Globus pallidus (tissue), 1 donor: ENCODE data around the gene PABPC1L.
A peak's percentile ranks its signal among the peaks of the same experiment; 100 is the strongest.

Experiments
- DNase-seq: peaks from one replicate; pipeline ENCODE4 v3.0.0-alpha.2; 2015; ENCODE audit warnings: low spot score

PABPC1L gene

DNA sequence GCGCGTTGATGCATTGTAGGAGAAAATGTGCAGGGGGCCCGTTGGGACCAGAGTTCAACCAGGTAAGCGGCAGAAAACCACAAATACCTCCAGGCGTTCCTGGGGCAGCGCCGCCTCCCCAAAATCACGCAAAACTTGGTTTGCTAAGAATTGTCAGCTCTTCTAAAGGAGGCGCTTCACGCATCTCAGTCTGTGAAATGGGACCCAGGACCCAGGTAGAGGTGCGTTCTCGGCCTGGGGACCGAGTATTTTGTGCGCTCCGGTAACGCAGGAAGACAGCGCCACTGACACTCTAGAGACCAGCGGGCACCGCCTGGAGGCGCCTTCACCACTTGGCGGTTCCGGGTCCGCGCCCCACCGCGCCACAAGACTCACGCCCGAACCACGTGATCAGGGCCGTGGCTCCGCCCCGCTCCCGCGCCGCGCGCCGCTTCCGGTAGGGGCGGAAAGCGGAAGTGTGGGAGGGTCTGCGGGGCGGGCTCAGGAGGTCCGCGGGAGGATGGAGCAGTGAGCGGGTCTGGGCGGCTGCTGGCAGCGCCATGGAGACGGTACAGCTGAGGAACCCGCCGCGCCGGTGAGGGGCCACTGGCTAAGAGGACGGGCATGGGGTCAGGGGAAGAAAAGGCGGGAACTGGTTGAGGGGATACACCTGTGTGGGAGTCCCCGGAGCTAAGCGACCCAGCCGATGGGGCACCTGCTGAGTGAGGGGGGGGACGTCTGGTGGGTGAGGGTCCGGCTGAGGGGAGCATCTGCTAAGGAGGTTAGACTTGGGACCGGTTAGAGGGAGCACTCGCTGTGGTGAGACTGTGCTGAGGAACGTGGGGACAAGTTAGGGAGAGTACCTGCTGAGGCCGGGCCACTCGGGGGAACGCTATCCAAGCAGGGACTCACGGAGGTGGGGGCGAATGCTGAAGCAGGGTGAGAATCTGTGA is 56.4 kb downstream of the PABPC1L start, which contains the start of gene STK4:
Gene STK4, plus strand, starts transcription at position 483 of the 932 bp plus-strand sequence. Its CDS starts 57 bp downstream, at position 540.
- DNase-seq, result peak; percentile 90

DNA sequence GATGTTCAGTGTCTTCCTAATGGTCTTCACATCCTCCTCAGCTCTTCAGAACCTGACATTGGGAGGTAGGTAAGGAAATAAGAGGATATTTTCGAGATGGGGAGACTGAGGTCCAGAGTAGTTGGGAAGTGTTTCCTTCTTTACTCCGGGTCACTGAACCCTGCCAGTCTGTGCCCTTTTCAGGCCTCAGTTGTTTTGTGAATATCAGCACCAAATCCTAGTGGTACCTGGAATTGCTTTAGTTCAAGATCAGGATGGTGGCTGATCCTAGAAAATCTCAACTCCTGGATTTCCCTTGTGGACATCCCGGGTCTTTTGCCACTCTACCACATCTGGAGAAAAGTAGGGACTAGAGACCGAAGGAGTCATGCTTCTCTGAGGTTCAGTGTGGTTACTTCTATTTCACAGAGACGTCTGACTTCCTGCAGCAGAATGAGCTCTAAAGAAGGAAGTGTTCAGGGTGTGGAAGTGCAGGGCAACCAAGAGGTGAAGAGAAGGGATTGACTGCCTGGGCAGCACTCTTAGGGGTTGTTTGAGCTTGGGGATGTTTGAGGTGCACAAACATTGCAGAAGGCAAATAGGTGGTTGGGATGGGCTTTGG is 57.4 kb downstream of the PABPC1L start:
- no peak for DNase-seq

DNA sequence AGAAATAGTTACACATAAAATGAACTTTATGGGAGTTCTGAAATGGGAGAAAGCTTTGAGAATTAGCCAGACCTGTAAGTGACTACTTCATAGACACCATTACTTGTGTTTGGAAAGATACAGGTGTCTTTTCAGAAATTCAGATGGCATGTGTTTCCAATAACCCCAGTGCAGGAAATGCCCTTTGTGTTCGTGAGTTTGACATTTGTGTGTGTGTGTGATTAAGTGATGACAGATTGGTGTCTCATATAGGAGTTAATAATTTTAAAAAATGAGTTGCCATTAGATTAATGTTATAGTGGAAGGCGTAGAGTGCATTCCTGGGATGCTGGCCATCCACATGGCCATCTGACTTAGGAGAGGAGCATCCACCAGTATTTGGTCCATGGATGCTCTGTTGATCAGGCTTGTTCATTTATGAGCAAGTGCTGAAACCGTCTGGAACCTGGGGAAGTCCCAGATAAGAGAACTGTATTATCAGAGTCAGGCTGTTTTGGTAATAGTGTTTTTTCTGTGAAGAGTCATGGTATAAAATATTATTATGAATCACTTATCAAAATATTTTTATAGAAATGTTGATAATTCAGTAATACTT is 59.5 kb downstream of the PABPC1L start:
- no peak for DNase-seq

DNA sequence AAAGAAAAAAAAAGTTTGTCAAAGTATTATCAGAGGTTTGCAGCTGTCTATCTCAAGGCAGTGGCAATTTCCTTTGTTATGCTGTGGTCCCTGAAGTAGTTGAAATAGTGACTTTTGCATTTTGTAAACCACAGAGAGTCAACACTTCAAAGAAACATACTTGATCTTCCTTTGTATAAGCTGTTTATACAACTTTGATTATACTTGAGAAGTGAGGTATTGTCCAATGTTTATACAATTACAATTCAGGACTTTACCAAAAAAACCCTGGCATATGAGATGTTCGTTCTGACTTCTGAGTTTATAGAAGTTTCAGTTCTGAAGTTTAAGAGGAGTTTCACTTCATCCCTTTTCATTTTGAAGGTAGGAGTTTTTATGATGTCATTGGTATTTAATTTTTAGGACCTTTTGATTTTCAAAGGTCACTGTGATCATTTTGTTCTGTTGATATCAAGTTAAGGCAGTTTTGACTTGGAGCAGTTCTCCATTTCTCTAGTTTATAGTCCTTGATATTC is 60.4 kb downstream of the PABPC1L start:
- no peak for DNase-seq

DNA sequence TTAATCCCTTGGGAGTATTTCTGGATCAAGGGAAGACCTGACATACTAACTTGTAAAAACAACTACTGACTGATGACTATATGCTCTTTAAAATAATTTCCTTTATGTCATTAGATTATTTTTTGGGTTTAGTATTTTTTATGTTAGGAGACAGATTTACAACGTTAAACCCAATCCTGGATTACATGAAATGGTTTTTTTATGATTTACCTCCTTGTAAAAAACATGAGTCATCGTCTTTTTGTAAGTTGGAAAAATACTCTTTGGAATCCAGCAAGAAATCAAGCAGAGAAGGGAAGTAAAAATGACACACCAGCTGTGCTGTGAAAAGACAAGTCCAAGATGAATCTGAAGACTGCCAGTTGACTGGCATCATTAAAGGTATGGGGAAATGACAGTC is 63.2 kb downstream of the PABPC1L start:
- DNase-seq, result no peak

DNA sequence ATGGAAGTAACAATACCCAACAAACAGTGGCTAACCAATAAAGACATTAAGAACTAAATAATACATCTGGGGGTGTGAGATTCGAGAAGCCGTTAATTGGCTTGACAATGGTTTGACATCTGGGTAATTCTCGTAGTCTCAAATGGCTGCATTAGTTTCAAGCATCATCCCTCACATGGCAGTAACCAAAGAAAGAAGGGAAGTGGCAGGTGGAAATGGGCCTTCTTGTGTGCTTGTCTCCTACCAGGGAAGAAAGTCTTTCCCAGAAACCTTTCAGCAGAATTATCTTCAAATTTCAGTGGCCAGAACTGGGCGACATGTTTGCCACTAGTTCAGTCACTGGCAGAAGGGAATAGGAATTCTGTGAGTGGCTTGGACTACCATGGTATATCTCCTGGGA is 66.8 kb downstream of the PABPC1L start:
- no peak for DNase-seq

DNA sequence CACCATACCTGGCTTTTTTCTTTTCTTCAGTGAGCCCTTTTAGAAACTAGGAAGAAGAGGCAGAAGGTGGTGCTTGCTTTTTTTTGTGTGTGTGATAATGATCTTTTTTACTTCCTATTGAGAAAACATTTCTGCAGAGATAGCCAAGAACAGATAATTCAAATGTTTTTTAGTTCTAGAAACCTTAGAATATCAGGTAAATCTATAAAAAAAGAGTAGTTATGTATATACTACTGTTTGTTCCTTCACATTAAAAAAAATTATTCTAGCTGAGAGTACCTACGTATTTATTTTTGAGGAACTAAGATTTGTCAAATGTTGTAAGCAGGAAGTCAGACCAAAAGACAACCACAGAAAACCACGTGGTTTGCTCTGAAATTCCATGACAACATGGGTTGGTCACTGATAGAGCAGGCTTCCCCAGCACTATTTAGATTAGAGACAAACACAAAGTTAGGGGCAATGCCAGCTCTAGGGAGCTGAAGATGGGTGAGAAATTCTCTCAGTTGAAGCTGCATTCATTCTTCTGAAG is 69.3 kb downstream of the PABPC1L start:
- DNase-seq, result peak; percentile 61

DNA sequence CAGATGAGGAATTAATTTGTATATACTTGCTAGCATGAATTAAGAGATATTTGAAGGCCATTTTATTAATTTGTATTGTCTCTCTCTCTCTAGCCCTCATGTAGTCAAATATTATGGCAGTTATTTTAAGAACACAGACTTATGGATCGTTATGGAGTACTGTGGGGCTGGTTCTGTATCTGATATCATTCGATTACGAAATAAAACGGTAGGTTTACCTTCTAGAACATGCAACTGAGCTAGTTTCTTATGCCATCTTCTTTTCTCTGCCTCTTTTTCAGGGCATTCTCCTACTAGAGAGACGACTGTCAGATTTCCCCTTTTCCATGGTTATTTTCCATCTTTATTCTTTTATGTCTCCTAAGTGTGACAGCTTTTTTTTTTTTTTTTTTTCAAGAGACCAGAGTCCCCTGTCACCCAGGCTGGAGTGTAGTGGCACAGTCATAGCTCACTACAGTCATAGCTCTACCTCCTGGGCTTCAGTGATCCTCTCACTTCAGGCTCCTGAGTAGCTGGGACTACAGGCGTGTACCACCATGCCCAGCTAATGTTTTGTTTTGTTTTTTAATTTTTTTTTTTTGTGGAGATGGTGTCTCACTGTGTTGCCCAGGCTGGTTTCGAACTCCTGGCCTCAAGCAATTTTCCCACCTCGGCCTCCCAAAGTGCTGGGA is 72.0 kb downstream of the PABPC1L start:
- no peak for DNase-seq

DNA sequence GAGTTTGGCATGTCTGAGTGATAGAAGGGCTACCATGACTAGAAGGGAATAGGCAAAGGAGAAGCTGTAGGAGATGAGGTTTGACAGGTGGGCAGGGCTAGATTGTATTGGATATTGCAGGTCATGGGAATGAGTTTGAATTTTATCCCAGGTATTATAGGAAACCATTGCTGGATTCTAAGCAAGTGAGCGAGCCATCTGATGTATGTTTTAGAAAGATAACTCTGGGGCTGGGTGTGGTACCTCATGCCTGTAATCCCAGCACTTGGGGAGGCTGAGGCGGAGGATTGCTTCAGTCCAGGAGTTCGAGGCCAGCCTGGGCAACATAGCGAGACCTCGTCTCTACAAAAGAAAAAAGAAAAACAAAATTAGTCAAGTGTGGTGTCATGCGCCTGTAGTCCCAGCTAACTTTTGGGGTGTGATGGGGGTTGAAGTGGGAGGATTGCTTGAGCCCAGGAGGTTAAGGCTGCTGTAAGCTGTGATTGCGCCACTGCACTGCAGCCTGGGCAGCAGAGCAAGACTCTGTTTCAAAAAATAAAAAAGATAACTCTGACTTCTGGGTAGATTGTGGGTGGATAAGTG is 73.3 kb downstream of the PABPC1L start:
- DNase-seq, result no peak

DNA sequence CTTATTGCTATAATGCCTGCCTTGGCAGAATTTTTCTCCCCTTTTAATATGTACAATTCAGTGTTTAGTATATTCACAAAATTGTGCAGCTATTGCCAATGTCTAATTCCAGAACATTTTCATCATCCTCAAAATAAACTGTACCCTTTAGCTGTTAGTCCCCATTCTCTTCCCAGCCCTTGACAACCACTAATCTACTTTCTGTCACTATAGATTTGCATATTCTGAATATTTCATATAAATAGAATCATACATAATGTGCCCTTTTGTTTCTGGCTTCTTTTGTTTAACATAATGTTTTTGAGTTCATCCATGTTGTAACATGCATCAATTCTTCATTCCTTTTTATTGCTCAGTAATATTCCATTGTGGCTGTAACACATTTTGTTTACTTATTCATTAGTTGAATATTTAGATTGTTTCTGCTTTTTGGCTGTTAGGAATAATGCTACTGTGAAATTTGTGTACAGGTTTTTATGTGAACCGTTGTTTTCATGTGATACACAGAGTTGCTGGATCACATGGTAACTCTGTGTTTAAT is 78.8 kb downstream of the PABPC1L start:
- DNase-seq, result no peak
